ENCODE measurements around the gene ITGA11.

The ITGA11 gene

GRCh38 chr15:68289621-68290352, 142.2 kb downstream of the ITGA11 start:
- ChIA-PET CTCF (interaction anchor here (1.0 to 1.7 kb wide), 2 partner anchors 37 kb away, joined by 4 to 6 read pairs; no protein-coding TSS in a partner anchor), POLR2A (ENCODE audit: low non-redundant PET) (no interaction called here)
- no peak for DNase-seq (ENCODE audit: low spot score)
- H3K27ac ChIP-seq = no peak overlapping the region
- no peak for TF ChIP-seq CTCF (conservative IDR thresholded peaks at IDR 0.05; ENCODE audit: low read depth)

- POLR2A ChIA-PET (ENCODE audit: low non-redundant PET) = no interaction called here
- DNase-seq (ENCODE audit: low spot score) = no peak
- CTCF ChIA-PET = interaction anchor here (0.6 to 1.0 kb wide), 2 partner anchors 36 to 250 kb away, joined by 3 to 4 read pairs; no protein-coding TSS in a partner anchor
- TF ChIP-seq CTCF (conservative IDR thresholded peaks at IDR 0.05; ENCODE audit: low read depth) = no peak
- no peak overlapping the region for H3K27ac ChIP-seq
These were observed 142.9 kb downstream of the ITGA11 start for GRCh38 chr15:68289057-68289456.

- ChIA-PET CTCF (no interaction called here), POLR2A (ENCODE audit: low non-redundant PET) (no interaction called here)
- no peak for TF ChIP-seq CTCF (conservative IDR thresholded peaks at IDR 0.05; ENCODE audit: low read depth)
- DNase-seq (ENCODE audit: low spot score) = no peak
- no peak overlapping the region for H3K27ac ChIP-seq
These were observed 145.7 kb downstream of the ITGA11 start for GRCh38 chr15:68286256-68286655.

- no peak for TF ChIP-seq CTCF (conservative IDR thresholded peaks at IDR 0.05; ENCODE audit: low read depth)
- H3K27ac ChIP-seq = no peak overlapping the region
- POLR2A ChIA-PET (ENCODE audit: low non-redundant PET) = no interaction called here
- CTCF ChIA-PET = no interaction called here
- no peak for DNase-seq (ENCODE audit: low spot score)
These were observed 146.5 kb downstream of the ITGA11 start for GRCh38 chr15:68285259-68285980.

- ChIA-PET CTCF (no interaction called here), POLR2A (ENCODE audit: low non-redundant PET) (no interaction called here)
- no peak for DNase-seq (ENCODE audit: low spot score)
- H3K27ac ChIP-seq = no peak overlapping the region
- TF ChIP-seq CTCF (conservative IDR thresholded peaks at IDR 0.05; ENCODE audit: low read depth) = no peak
These were observed 147.2 kb downstream of the ITGA11 start for GRCh38 chr15:68284616-68285258.

- DNase-seq (ENCODE audit: low spot score) = no peak
- TF ChIP-seq CTCF (conservative IDR thresholded peaks at IDR 0.05; ENCODE audit: low read depth) = no peak
- CTCF ChIA-PET = interaction anchor here (0.6 kb wide), 1 partner anchor 24 kb away, joined by 4 read pairs; no protein-coding TSS in a partner anchor
- H3K27ac ChIP-seq = no peak overlapping the region
- POLR2A ChIA-PET (ENCODE audit: low non-redundant PET) = no interaction called here
These were observed 148.6 kb downstream of the ITGA11 start for GRCh38 chr15:68283401-68283800.

All from RWPE1 (cell line).